Testis (tissue), 3 donors: ENCODE data around the gene SDCCAG8. TPM values are rescaled to one million over a fixed set of nuclear protein-coding genes. Genes with fewer than 3 reads are reported as not detected.

Experiments
- DNase-seq: peaks from one replicate; pipeline ENCODE4 v3.0.0-alpha.2; 2019
- H3K27ac ChIP-seq, 2 donors: fragments of 200-600 bp; sonication (generic); one replicate each; pipeline ENCODE4 v1.5.1; 2019
- H3K27me3 ChIP-seq: fragments of 200-600 bp; sonication (generic); one replicate; pipeline ENCODE4 v1.5.1; 2019
- H3K36me3 ChIP-seq: fragments of 200-600 bp; sonication (generic); one replicate; pipeline ENCODE4 v1.5.1; 2017; ENCODE audit warnings: low read depth; ENCODE audit errors: missing control alignments
- H3K4me1 ChIP-seq: fragments of 200-600 bp; sonication (generic); one replicate; pipeline ENCODE4 v1.5.1; 2019
- H3K4me3 ChIP-seq, 2 donors: fragments of 200-600 bp; sonication (generic); one replicate each; pipeline ENCODE4 v1.5.1; 2017 to 2019
- H3K9me3 ChIP-seq: fragments of 200-600 bp; sonication (generic); one replicate; pipeline ENCODE4 v1.5.1; 2017
- POLR2A ChIP-seq: fragments of 450-650 bp; IDR thresholded peaks from one replicate; pipeline ENCODE4 v1.6.1; 2017; ENCODE audit warnings: antibody characterized with exemption, mild to moderate bottlenecking, moderate library complexity
- WGBS, 2 donors: methylation state at CpG; one replicate each; pipeline ENCODE4 v1.1.5; 2018; 5-methylcytosine and 5-hydroxymethylcytosine counted together
- intact Hi-C: fragments of 100-400 bp; cut with DNase I; formaldehyde crosslinking; loops from one replicate; pipeline ENCODE4 v1.15.1; 2023; ENCODE audit warnings: low total_unique reads
- polyA plus RNA-seq: library from polyadenylated mRNA; stranded (reverse); fragments of 350-450 nt; fragmentation: Illumina TruSeq; extraction: RNeasy Lipid Tissue Mini Kit (QIAGEN cat#74804); gene quantifications from one replicate; pipeline ENCODE4 v1.2.3, GENCODE V29; 2014; ENCODE audit warnings: low read depth, low replicate concordance; ENCODE audit not compliant: insufficient read depth
- total RNA-seq, 2 donors: library from RNA; depleted of rRNA; stranded (reverse); fragments of >200 nt; gene quantifications; one replicate each; pipeline ENCODE4 v1.2.3, GENCODE V29; 2016
- TF ChIP-seq, protein P1 (sequence below), 3 experiments: fragments of 450-650 bp in 2 of 3; fragments of 200-600 bp in 1 of 3; sonication (generic) in 1 of 3; IDR thresholded peaks; one replicate each; pipeline ENCODE4 v1.5.1; 2016 to 2019; ENCODE audit warnings: antibody characterized with exemption in 3 of 3, mild to moderate bottlenecking in 2 of 3, moderate library complexity in 1 of 3

SDCCAG8 gene
- total and polyA plus RNA-seq, 3 donors from 2014 or later, result 21.9 to 45.4 (median 40.6) TPM

GRCh38 chr1:243459059-243459458, 203.2 kb downstream of the SDCCAG8 start:
- WGBS, 2 donors, result 82 to 84% methylated on average over 3 of the region's 3 CpGs

DNA sequence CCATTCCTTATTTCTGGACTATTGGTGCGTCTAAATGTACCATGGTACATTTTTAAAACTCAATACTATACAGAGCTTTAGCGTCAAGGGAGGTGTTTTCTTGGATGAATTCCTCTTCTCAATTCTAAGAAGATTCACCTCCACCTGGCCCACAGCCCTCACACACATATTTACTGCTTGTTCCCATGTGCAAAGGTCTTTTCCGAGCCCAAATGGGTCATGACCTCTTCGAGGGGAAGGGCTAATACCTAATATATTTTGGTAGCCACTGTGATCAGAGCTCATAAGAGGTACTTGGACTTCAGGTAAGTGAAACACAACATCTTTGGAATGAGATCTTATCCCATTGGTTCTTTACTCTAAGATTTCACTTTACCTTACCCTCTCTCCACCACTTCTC, 205.9 kb downstream of the SDCCAG8 start:
- TF ChIP-seq, protein P1, sequence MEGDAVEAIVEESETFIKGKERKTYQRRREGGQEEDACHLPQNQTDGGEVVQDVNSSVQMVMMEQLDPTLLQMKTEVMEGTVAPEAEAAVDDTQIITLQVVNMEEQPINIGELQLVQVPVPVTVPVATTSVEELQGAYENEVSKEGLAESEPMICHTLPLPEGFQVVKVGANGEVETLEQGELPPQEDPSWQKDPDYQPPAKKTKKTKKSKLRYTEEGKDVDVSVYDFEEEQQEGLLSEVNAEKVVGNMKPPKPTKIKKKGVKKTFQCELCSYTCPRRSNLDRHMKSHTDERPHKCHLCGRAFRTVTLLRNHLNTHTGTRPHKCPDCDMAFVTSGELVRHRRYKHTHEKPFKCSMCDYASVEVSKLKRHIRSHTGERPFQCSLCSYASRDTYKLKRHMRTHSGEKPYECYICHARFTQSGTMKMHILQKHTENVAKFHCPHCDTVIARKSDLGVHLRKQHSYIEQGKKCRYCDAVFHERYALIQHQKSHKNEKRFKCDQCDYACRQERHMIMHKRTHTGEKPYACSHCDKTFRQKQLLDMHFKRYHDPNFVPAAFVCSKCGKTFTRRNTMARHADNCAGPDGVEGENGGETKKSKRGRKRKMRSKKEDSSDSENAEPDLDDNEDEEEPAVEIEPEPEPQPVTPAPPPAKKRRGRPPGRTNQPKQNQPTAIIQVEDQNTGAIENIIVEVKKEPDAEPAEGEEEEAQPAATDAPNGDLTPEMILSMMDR (IDR thresholded peaks at IDR 0.05), result no peak
- no peak for TF ChIP-seq POLR2A
- intact Hi-C loops, result no loop called here
- Histone ChIP-seq H3K27ac (no peak overlapping the region), H3K36me3 (no peaks in the 10 kb centered on the region), H3K27me3 (no peaks in the 10 kb centered on the region), H3K9me3 (no peaks in the 10 kb centered on the region), H3K4me3 (no peak overlapping the region), H3K4me1 (no peaks in the 10 kb centered on the region)
- WGBS, 2 donors, result 93 to 99% methylated on average over 4 of the region's 4 CpGs
- DNase-seq, result no peak

More at GRCh38 chr1:243459059-243459458, 203.2 kb downstream of the SDCCAG8 start:
- DNase-seq, result no peak
- H3K27ac ChIP-seq, result no peak overlapping the region
- H3K4me3 ChIP-seq, result no peak overlapping the region
- H3K27me3 ChIP-seq, result no peaks in the 10 kb centered on the region
- intact Hi-C loops, result no loop called here
- no peaks in the 10 kb centered on the region for H3K9me3 ChIP-seq
- no peaks in the 10 kb centered on the region for H3K4me1 ChIP-seq
- no peaks in the 10 kb centered on the region for H3K36me3 ChIP-seq
- no peak for TF ChIP-seq POLR2A
- TF ChIP-seq, protein P1 (IDR thresholded peaks at IDR 0.05), result no peak

- Histone ChIP-seq H3K36me3 (no peaks in the 10 kb centered on the region), H3K27ac (no peak overlapping the region), H3K4me1 (no peaks in the 10 kb centered on the region), H3K27me3 (no peaks in the 10 kb centered on the region), H3K4me3 (no peak overlapping the region), H3K9me3 (no peaks in the 10 kb centered on the region)
- intact Hi-C loops, result no loop called here
- no peak for TF ChIP-seq POLR2A
- TF ChIP-seq, protein P1 (IDR thresholded peaks at IDR 0.05), result no peak
- WGBS, 2 donors, result 90 to 100% methylated on average over 1 of the region's 1 CpG
- no peak for DNase-seq
Measured at GRCh38 chr1:243462929-243463697, 207.3 kb downstream of the SDCCAG8 start.

DNA sequence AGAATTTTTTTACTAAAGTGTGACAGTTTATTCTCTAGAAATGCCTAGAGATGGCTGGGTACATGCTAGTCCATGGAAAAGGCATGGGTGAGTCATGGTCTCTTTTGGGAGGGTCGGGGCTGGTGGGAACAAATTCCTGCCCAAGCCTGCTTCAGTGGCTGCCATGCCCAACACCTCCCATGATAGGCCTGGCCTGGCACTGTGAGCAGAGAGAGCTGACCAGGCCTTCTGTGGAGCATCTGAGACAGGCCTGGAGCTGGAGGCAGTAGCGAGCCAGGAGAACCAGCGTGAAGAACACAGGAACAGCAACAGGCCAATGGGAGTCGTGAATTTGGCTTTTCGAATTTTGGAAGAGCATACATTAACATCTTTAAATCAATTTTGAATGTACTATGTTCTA, 209.2 kb downstream of the SDCCAG8 start:
- no peak for TF ChIP-seq POLR2A
- Histone ChIP-seq H3K27me3 (no peaks in the 10 kb centered on the region), H3K27ac (no peak overlapping the region), H3K36me3 (no peaks in the 10 kb centered on the region), H3K4me1 (no peaks in the 10 kb centered on the region), H3K9me3 (no peaks in the 10 kb centered on the region), H3K4me3 (no peak overlapping the region)
- intact Hi-C loops, result no loop called here
- DNase-seq, result no peak
- 92 to 97% methylated on average over 5 of the region's 5 CpGs for WGBS, 2 donors

- Histone ChIP-seq H3K27me3 (no peaks in the 10 kb centered on the region), H3K9me3 (no peaks in the 10 kb centered on the region), H3K27ac (no peak overlapping the region), H3K36me3 (no peaks in the 10 kb centered on the region), H3K4me1 (no peaks in the 10 kb centered on the region), H3K4me3 (no peak overlapping the region)
- intact Hi-C loops, result no loop called here
- 74 to 79% methylated on average over 5 of the region's 5 CpGs for WGBS, 2 donors
- TF ChIP-seq POLR2A, result no peak
- TF ChIP-seq, protein P1 (IDR thresholded peaks at IDR 0.05), result no peak
- DNase-seq, result no peak
Measured at GRCh38 chr1:243465738-243466137, 209.9 kb downstream of the SDCCAG8 start.
